ENCODE results near the gene TP53I3. TPM values are rescaled to one million over a fixed set of nuclear protein-coding genes. Genes with fewer than 3 reads are reported as not detected.
A peak's percentile ranks its signal among the peaks of the same experiment; 100 is the strongest.

TP53I3 gene
- total RNA-seq, 2 experiments from 2014 or later, result 3.6 to 3.7 TPM

DNA sequence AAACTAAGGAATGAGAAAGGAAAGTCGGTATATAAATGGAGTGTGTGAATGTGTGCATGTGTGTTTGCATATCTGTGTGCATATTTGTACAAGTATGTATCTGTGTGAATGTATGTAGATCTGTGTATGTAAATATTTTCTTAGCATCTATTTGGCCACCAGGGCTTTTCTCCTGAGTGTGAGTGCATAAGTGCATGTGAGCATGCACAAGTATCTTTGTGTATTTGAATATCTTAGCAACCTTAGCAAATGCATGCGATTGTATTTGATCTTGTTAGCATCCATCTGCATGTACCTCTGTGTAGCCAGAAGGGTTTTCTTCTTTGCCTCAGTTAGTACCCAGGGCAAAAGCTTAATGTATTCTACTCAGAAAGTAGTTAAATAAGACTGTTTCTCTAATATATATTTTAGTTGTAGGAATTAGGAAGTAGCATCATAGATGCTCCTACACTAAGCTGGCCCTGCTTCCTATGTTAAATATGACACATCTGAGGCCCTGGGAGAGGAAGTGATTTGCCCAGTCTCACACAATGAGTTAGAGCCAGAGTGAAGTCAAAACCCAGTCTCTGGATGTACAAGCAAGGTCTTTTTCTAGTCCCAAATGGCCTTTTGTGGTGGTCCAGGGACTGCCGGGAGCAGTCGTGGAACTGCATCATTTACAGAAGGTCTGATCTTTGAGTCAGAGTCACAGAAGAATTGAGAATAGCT, 25.9 kb downstream of the TP53I3 start:
- H3K4me3 Mint-ChIP-seq, result no peak overlapping the region
- no peak for ATAC-seq (ENCODE audit: low read depth)

DNA sequence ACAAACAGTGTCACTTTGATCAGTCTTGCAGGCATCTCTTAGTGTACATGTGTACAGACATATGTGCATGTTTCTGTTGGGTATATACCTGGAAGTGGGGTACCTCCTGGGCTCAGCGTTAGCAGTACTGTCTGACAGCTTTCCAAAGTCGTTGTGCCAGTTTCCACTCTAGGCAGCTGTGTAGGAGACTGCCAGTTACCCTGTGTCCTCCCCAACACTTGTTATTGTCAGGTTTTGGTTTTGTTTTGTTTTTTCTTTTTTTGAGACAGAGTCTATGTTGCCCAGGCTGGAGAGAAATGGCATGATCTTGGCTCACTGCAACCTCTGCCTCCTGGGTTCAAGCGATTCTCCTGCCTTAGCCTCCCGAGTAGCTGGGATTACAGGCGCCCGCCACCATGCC, 28.9 kb downstream of the TP53I3 start:
- H3K36me3 Mint-ChIP-seq, result no peaks in the 10 kb centered on the region
- no peak for ATAC-seq (ENCODE audit: low read depth)
- no peak for DNase-seq
- POLR2A ChIA-PET, result no interaction called here
- H3K4me1 Mint-ChIP-seq, result peaks cover 5% of the 10 kb centered on the region
- no peak overlapping the region for H3K27ac Mint-ChIP-seq
- H3K27me3 Mint-ChIP-seq, result peaks cover 2% of the 10 kb centered on the region
- no peak overlapping the region for H3K4me3 Mint-ChIP-seq
- H3K9me3 Mint-ChIP-seq, result no peaks in the 10 kb centered on the region

More for the DNA sequence above, 25.9 kb downstream of the TP53I3 start:
- DNase-seq, result no peak
- no peaks in the 10 kb centered on the region for H3K36me3 Mint-ChIP-seq
- no peaks in the 10 kb centered on the region for H3K9me3 Mint-ChIP-seq
- H3K4me1 Mint-ChIP-seq, result peaks cover 5% of the 10 kb centered on the region
- H3K27me3 Mint-ChIP-seq, result peaks cover 2% of the 10 kb centered on the region
- no peak overlapping the region for H3K27ac Mint-ChIP-seq
- POLR2A ChIA-PET, result interaction anchor here (1.1 kb wide), 1 partner anchor 12 kb away, joined by 4 read pairs; the partner anchor contains the start of gene WDCP

DNA sequence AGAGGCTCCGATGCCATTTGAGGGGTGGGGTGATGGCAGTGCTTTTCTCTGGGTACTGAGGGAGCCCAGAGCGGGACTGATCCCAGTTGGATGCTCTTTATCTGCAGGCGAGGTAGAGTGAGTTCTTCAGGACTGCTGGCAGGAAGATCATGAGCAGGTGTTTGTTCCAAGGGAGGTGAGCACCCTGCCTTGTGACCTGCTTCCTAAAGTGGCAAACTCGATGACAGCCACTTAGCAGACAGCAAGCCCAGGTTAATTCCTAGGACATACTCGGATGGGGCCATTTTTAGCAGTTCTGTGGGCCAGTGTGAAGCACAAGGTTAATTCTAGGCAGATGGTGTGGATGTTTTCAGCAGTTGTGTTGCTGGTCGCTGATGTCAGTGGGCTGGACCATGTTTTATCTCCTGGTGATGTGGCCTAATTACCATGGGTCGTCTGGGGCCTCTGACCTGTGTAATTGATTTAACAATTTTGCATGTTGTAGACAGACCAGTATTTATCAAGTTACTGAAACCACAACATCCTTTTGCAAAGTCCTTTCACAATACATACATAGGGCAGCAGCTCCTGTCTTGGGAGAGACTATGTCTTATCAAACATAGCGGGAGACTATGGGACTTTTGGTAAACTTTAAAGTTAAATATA, 30.1 kb downstream of the TP53I3 start:
- H3K27me3 Mint-ChIP-seq, result peaks cover 2% of the 10 kb centered on the region
- DNase-seq, result no peak
- peaks cover 2% of the 10 kb centered on the region for H3K4me1 Mint-ChIP-seq
- ATAC-seq (ENCODE audit: low read depth), result no peak
- no peaks in the 10 kb centered on the region for H3K36me3 Mint-ChIP-seq
- POLR2A ChIA-PET, result no interaction called here
- no peaks in the 10 kb centered on the region for H3K9me3 Mint-ChIP-seq
- H3K27ac Mint-ChIP-seq, result no peak overlapping the region
- H3K4me3 Mint-ChIP-seq, result no peak overlapping the region

DNA sequence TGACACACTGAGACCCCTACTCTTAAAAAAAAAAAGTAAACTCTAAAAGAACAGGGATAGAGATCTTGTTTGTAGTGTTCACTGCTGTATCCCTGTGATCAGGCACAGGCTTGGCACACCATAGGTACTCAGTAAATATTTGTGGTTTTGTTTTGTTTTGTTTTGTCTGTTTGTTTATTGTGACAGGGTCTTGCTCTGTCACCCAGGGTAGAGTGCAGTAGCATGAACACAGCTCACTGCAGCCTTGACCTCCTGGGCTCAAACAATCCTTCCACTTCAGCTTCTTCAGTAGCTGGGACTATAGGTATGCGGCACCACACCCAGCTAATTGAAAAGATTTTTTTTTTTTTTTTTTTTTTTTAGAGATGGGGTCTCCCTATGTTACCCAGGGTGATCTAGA, 31.7 kb downstream of the TP53I3 start:
- Mint-ChIP-seq H3K4me1 (peaks cover 4% of the 10 kb centered on the region), H3K36me3 (no peaks in the 10 kb centered on the region), H3K27me3 (peaks cover 4% of the 10 kb centered on the region), H3K9me3 (no peaks in the 10 kb centered on the region), H3K4me3 (no peak overlapping the region), H3K27ac (no peak overlapping the region)
- ATAC-seq (ENCODE audit: low read depth), result no peak
- POLR2A ChIA-PET, result interaction anchor here (1.0 kb wide), 1 partner anchor 126 kb away, joined by 3 read pairs; the partner anchor contains the start of gene ATAD2B
- DNase-seq, result no peak

DNA sequence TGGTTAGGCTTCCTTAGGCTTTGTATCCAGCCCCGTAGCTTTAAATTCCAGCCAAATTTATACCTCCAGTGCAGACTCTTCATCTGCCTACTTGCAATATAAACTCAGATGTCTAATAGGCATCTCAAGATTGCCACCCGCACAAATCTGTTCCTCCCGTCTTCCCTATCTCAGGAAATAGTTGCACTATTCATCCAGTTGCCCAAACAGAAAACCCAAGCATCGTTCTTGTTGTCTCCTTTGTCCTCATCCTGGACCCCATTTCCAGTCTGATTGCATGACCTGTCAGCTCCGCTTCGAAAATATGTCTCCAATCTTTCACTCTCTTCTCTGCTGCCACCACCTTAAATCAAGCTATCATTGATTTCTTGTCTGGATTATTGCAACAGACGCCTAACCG, 32.8 kb downstream of the TP53I3 start:
- no peak for ATAC-seq (ENCODE audit: low read depth)
- Mint-ChIP-seq H3K36me3 (peaks cover 2% of the 10 kb centered on the region), H3K9me3 (no peaks in the 10 kb centered on the region), H3K4me1 (peaks cover 13% of the 10 kb centered on the region), H3K27ac (no peak overlapping the region), H3K27me3 (peaks cover 4% of the 10 kb centered on the region), H3K4me3 (no peak overlapping the region)
- POLR2A ChIA-PET, result no interaction called here
- DNase-seq, result no peak

DNA sequence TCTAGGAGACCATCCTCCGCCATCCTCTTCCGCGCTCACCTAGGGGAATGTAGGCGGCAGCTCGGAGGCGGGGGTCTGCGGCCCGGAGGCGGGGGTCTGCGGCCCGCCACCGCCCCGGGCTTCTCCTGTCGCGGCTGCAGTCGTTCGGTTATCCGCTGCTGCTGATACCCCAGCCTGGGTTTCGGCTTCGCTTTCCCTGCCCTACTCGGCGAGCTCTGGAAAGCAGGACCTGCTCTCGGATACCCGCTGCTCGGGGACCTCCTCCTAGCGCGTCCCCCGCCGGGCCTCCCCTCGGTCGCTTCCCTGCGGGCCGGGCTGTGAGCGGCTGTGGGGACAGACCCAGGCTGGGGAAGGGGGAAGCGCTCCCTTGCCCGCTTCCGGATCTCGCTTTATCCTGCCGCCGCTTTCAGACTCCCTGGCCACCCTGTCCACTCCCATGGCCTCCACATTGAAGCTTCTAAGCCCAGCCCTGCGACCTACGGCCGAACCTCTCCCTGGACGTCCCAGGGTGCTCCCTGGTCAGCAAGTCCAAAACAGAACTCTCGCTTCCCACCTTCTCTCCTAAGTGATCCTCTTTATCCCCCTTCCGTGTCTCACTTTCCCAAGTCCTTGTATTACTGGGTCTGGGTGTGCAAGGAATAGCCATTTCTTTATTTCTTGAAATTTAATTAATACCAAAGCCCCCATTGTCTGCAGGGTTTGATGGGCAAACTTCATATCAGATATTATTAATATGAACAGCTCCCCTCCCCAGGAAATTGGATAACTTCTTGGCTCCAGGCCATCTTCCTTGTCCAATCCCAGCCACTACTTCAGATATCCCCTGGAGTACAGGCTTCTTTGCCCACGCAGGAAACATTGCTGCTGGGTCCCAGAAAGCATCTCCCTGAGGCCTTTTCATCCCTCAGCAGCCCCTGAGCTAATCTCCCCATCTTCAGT, 34.3 kb downstream of the TP53I3 start:
- H3K4me3 Mint-ChIP-seq, result peak overlapping the region; percentile 79
- H3K27ac Mint-ChIP-seq, result no peak overlapping the region
- H3K36me3 Mint-ChIP-seq, result peaks cover 2% of the 10 kb centered on the region
- POLR2A ChIA-PET, result interaction anchor here (0.7 to 4.5 kb wide), 5 partner anchors 23 to 124 kb away, joined by 3 to 43 read pairs (median 4); partner anchors contain the start of genes ATAD2B, SF3B6 and TP53I3
- H3K27me3 Mint-ChIP-seq, result peaks cover 2% of the 10 kb centered on the region
- no peaks in the 10 kb centered on the region for H3K9me3 Mint-ChIP-seq
- peaks cover 22% of the 10 kb centered on the region for H3K4me1 Mint-ChIP-seq
- DNase-seq, result peak; percentile 51
- ATAC-seq (ENCODE audit: low read depth), result no peak

DNA sequence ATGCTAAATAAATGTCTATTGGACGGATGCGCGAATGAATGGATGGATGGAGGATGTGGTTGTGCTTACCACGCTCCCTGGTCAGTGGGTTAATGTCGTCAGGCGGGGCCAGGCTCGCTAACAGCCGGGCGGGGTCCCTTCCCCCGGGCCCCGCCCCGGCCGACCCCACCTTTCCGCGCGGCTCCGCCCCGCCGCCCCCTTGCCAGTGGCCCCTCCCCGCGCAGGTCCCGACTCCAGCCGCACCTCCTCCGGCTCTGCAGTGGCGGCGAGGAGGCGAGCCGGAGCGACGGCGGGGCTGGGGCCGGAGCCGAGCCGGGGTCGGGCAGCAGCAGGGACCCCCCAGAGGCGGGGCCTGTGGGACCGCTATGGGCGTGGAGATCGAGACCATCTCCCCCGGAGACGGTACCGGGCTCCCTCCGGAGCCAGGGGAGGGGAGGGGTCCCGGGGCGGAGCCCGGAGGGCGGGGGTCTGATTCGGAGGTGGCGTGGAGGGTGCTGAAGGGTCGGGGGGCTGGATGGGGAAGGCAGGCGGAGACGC, 35.1 kb downstream of the TP53I3 start, which contains the start of gene FKBP1B:
TSS of gene FKBP1B (plus strand) at position 257 of the 537 bp plus-strand sequence. CDS start at position 366, 109 bp downstream.
- ATAC-seq (ENCODE audit: low read depth) (peak; percentile 15), DNase-seq (peak; percentile 79)
- peaks cover 4% of the 10 kb centered on the region for H3K36me3 Mint-ChIP-seq
- H3K27ac Mint-ChIP-seq, result no peak within 1 kb of the TSS
- peaks cover 2% of the 10 kb centered on the region for H3K27me3 Mint-ChIP-seq
- POLR2A ChIA-PET, result interaction anchor here (0.6 to 4.5 kb wide), 6 partner anchors 24 to 123 kb away, joined by 3 to 43 read pairs (median 3); partner anchors contain the start of genes ATAD2B, SF3B6 and TP53I3
- no peaks in the 10 kb centered on the region for H3K9me3 Mint-ChIP-seq
- H3K4me1 Mint-ChIP-seq, result peaks cover 24% of the 10 kb centered on the region
- peak within 1 kb of the TSS; percentile 79 for H3K4me3 Mint-ChIP-seq

DNA sequence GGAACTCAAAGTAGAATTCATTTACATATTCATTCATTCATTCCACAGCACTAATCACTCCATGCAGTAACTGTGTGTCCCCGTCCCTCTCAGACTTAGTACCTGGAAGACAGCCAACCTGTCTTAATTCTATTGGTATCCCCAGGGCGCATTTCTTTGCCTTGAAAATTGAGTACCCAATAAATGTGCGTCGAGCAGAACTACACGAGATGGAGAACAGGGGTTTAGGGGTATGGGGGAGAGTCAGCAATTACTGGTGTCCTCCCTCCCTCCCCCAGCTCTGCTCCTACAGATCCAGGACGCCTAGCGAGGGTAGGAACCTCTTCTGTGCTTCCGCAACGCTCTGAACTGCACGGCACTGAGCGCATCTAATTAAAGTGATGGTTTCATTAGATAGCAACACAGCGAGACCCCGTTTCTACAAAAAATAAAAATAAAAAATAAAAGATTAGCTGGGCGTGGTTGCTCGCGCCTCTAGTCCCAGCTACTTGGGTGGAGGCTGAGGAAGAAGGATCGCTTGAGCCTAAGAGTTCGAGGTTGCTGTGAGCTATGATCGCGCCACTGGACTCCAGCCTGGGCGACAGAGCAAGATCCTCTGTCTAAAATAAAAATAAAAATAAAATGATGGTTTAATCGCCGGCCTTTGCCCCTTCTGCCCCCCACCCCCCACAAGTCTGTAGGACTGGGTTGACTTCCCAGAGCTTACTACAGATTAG, 35.7 kb downstream of the TP53I3 start:
- peaks cover 4% of the 10 kb centered on the region for H3K36me3 Mint-ChIP-seq
- H3K27me3 Mint-ChIP-seq, result peaks cover 2% of the 10 kb centered on the region
- POLR2A ChIA-PET, result interaction anchor here (0.6 to 4.5 kb wide), 5 partner anchors 24 to 122 kb away, joined by 3 to 43 read pairs (median 3); partner anchors contain the start of genes ATAD2B and SF3B6
- DNase-seq (no peak), ATAC-seq (ENCODE audit: low read depth) (no peak)
- no peaks in the 10 kb centered on the region for H3K9me3 Mint-ChIP-seq
- H3K4me3 Mint-ChIP-seq, result peak overlapping the region; percentile 79
- peaks cover 24% of the 10 kb centered on the region for H3K4me1 Mint-ChIP-seq
- H3K27ac Mint-ChIP-seq, result no peak overlapping the region

DNA sequence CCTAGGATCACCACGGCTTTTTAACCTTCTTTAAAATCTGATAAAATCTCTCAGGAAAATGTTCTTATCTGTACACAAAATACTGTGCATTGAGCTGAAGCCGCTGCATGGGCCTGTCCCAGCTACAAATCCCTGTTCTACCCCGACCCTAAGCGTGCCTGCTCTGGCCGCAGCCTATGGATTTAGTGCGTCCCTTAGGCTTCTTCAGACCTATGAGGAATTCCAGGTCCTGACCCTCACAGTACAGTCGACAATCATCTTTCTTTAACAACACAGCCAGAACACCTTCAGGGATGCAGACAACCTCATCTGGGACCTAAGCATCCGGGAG, 37.0 kb downstream of the TP53I3 start:
- H3K4me3 Mint-ChIP-seq, result peak overlapping the region; percentile 99
- POLR2A ChIA-PET, result interaction anchor here (0.6 to 4.5 kb wide), 14 partner anchors 10 to 313 kb away, joined by 3 to 43 read pairs (median 4); partner anchors contain the start of genes ATAD2B, ITSN2, SF3B6 and TP53I3
- H3K27me3 Mint-ChIP-seq, result peaks cover 2% of the 10 kb centered on the region
- H3K9me3 Mint-ChIP-seq, result no peaks in the 10 kb centered on the region
- peak; percentile 0 for ATAC-seq (ENCODE audit: low read depth)
- no peak for DNase-seq
- H3K4me1 Mint-ChIP-seq, result peaks cover 24% of the 10 kb centered on the region
- H3K27ac Mint-ChIP-seq, result peak overlapping the region; percentile 95
- H3K36me3 Mint-ChIP-seq, result peaks cover 9% of the 10 kb centered on the region

DNA sequence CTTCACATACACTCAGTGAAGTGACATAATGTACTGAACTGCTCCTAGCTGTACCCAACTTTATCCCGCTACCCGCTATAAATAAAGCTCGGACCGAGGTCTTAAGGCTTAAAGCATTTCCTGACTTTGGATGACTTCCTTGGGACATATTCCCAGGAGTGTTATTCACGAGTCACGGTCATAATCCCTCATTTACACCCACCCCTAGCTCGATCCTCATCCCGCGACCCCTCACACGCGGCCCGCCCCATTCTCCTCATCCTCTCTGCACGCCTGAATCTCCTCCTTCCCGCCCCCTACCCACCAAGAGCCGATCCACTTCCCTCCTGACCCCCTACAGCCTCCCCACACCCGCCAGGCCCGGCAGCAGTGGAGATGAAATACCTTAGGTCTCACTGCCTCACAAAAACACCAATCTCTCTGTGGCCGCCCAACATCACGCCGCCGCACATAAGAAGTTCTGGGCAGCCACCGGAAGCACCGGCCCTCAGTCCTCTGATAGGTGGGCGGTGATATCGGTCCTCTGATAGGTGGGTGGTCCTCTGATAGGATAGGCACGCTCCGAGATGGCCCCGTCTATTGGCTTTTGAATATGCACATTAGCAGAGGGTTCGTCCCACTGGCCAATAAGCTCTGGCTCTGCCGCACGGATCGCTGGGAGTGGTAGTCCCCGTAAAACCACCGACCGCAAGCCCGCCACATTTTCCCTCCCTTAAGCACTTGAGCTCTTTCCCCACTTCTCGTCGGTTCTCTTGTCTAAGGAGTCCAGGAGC, 37.5 kb downstream of the TP53I3 start, which contains the start of gene WDCP:
TSS of gene WDCP (minus strand) at position 462 of the 773 bp plus-strand sequence. CDS start 7,897 bp downstream, outside the sequence.
- peak within 1 kb of the TSS; percentile 99 for H3K4me3 Mint-ChIP-seq
- peaks cover 24% of the 10 kb centered on the region for H3K4me1 Mint-ChIP-seq
- H3K9me3 Mint-ChIP-seq, result no peaks in the 10 kb centered on the region
- POLR2A ChIA-PET, result interaction anchor here (0.6 to 4.5 kb wide), 13 partner anchors 10 to 313 kb away, joined by 3 to 43 read pairs (median 4); partner anchors contain the start of genes ATAD2B, ITSN2, SF3B6 and TP53I3
- H3K27ac Mint-ChIP-seq, result peak within 1 kb of the TSS; percentile 95
- DNase-seq (peak; percentile 90), ATAC-seq (ENCODE audit: low read depth) (peak; percentile 100)
- peaks cover 2% of the 10 kb centered on the region for H3K27me3 Mint-ChIP-seq
- peaks cover 9% of the 10 kb centered on the region for H3K36me3 Mint-ChIP-seq

DNA sequence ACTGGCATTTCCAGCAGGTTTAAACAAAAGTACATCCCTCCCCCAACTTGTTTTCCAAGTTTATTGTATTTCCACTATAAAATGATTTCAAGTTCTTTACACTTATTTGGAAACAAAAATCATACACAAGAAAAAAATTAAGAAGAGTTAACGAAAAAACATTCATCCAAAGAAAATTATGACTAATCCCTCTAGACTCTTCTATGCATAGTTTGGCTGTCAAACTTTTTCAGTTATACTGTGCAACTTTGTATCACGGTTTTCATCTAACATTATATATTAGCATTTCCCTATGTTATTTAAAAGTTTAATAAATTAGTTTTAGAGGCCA, 38.1 kb downstream of the TP53I3 start:
- ATAC-seq (ENCODE audit: low read depth), result no peak
- POLR2A ChIA-PET, result interaction anchor here (1.4 to 4.5 kb wide), 7 partner anchors 12 to 120 kb away, joined by 3 to 43 read pairs (median 10); partner anchors contain the start of genes ATAD2B, SF3B6, TP53I3 and UBXN2A
- Mint-ChIP-seq H3K27ac (no peak overlapping the region), H3K27me3 (peaks cover 2% of the 10 kb centered on the region), H3K9me3 (no peaks in the 10 kb centered on the region), H3K4me1 (peaks cover 24% of the 10 kb centered on the region), H3K36me3 (peaks cover 9% of the 10 kb centered on the region), H3K4me3 (peak overlapping the region; percentile 99)
- DNase-seq, result no peak
